Epithelial cell of esophagus (primary cell): ENCODE data around the gene RTEL1.

ENCODE experiments used
- DNase-seq: peaks from one replicate; pipeline ENCODE4 v3.0.0; 2010; ENCODE audit warnings: low read depth
- H3K4me3 ChIP-seq: 2 replicates; pipeline ENCODE4 v1.5.1; 2011; ENCODE audit warnings: mild to moderate bottlenecking, low read length, control low read depth
- CTCF ChIP-seq: IDR thresholded peaks from 2 replicates; pipeline ENCODE4 v1.5.1; 2011; ENCODE audit warnings: low read depth, mild to moderate bottlenecking, low read length, control low read depth, inconsistent platforms; ENCODE audit not compliant: insufficient read depth; ENCODE audit errors: missing control alignments

The RTEL1 gene

GRCh38 chr20:63678667-63679465 is 20.8 kb downstream of the RTEL1 start:
- DNase-seq: no peak
- no peak for TF ChIP-seq CTCF
- H3K4me3 ChIP-seq: no peak overlapping the region

- TF ChIP-seq CTCF: no peak
- DNase-seq: no peak
- H3K4me3 ChIP-seq: no peak overlapping the region
These were observed 21.7 kb downstream of the RTEL1 start for GRCh38 chr20:63679799-63680305.

- H3K4me3 ChIP-seq: no peak overlapping the region
- no peak for TF ChIP-seq CTCF
- no peak for DNase-seq
These were observed 22.3 kb downstream of the RTEL1 start for GRCh38 chr20:63680427-63680826.

GRCh38 chr20:63680857-63681608 is 22.9 kb downstream of the RTEL1 start:
- no peak for TF ChIP-seq CTCF
- DNase-seq: no peak
- no peak overlapping the region for H3K4me3 ChIP-seq

GRCh38 chr20:63681609-63682142 is 23.6 kb downstream of the RTEL1 start:
- H3K4me3 ChIP-seq: no peak overlapping the region
- DNase-seq: no peak
- no peak for TF ChIP-seq CTCF

GRCh38 chr20:63682384-63683139 is 24.4 kb downstream of the RTEL1 start:
- TF ChIP-seq CTCF: no peak
- DNase-seq: peak; percentile 97
- H3K4me3 ChIP-seq: no peak overlapping the region
